Neural cell (in vitro differentiated cells): ENCODE data around the gene SFMBT2.

Source experiments
- CTCF ChIP-seq: fragments of 450-650 bp; IDR thresholded peaks from 2 replicates; pipeline ENCODE4 v1.5.1; 2014; ENCODE audit warnings: antibody characterized with exemption, mild to moderate bottlenecking, moderate library complexity; ENCODE audit not compliant: poor library complexity, severe bottlenecking
- EP300 ChIP-seq: fragments of 450-650 bp; conservative IDR thresholded peaks from 2 replicates; pipeline ENCODE4 v1.6.1; 2014; ENCODE audit warnings: antibody characterized with exemption, mild to moderate bottlenecking, moderate library complexity; ENCODE audit not compliant: poor library complexity, severe bottlenecking
- EZH2 ChIP-seq: fragments of 200-600, 300-800 bp; shearing (Covaris generic), sonication (generic); IDR thresholded peaks from 2 replicates; pipeline ENCODE4 v1.6.1; 2014; ENCODE audit warnings: antibody characterized with exemption, low read length, borderline replicate concordance, mild to moderate bottlenecking; ENCODE audit not compliant: insufficient read depth, poor library complexity, severe bottlenecking
- POLR2AphosphoS5 ChIP-seq: IDR thresholded peaks from 2 replicates; pipeline ENCODE4 v1.6.1; 2012
- RAD21 ChIP-seq: fragments of 450-650 bp; conservative IDR thresholded peaks from 2 replicates; pipeline ENCODE4 v1.6.1; 2014; ENCODE audit warnings: antibody characterized with exemption, mild to moderate bottlenecking, moderate library complexity
- REST ChIP-seq: IDR thresholded peaks from 2 replicates; pipeline ENCODE4 v1.6.1; 2012; ENCODE audit warnings: borderline replicate concordance
- TAF1 ChIP-seq: IDR thresholded peaks from 2 replicates; pipeline ENCODE4 v1.6.1; 2012; ENCODE audit warnings: low read depth

GRCh38 chr10:7205656-7206055, 205.2 kb downstream of the SFMBT2 start:
- TF ChIP-seq POLR2AphosphoS5 (no peak), CTCF (no peak), REST (no peak), EP300 (no peak), TAF1 (no peak), RAD21 (no peak), EZH2 (no peak)
